ENCODE results near the gene CTSL.

The CTSL gene

GRCh38 chr9:87717456-87717855 is 8.5 kb upstream of the CTSL start:
- DNase-seq (ENCODE audit: extremely low spot score) = no peak
- POLR2A ChIA-PET = no interaction called here
- TF ChIP-seq, protein P1, sequence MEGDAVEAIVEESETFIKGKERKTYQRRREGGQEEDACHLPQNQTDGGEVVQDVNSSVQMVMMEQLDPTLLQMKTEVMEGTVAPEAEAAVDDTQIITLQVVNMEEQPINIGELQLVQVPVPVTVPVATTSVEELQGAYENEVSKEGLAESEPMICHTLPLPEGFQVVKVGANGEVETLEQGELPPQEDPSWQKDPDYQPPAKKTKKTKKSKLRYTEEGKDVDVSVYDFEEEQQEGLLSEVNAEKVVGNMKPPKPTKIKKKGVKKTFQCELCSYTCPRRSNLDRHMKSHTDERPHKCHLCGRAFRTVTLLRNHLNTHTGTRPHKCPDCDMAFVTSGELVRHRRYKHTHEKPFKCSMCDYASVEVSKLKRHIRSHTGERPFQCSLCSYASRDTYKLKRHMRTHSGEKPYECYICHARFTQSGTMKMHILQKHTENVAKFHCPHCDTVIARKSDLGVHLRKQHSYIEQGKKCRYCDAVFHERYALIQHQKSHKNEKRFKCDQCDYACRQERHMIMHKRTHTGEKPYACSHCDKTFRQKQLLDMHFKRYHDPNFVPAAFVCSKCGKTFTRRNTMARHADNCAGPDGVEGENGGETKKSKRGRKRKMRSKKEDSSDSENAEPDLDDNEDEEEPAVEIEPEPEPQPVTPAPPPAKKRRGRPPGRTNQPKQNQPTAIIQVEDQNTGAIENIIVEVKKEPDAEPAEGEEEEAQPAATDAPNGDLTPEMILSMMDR (IDR thresholded peaks at IDR 0.05; ENCODE audit: control extremely low read depth, extremely low read depth, low read depth, missing control alignments) = no peak
- CTCF ChIA-PET = no interaction called here

DNA sequence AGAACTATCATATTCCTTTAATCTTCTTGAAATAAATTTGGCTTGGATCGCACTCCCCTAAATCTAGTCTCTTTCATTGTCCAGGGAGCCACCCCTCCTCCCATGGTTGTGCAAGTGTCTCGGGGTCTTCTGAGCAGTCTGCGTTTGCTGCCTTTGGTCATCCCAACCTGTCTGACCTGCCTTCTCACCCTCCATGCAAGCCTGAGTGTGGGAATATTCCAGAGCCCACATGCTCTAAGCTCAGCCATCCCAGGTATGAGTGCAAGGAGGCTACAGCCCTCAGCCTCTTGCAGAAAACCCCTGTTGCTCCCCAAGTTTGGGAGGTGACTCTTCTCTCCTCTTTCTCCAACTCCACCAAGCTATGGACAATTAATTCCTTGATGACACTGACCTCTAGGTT is 7.7 kb upstream of the CTSL start:
- TF ChIP-seq, protein P1 (IDR thresholded peaks at IDR 0.05; ENCODE audit: control extremely low read depth, extremely low read depth, low read depth, missing control alignments) = no peak
- ChIA-PET CTCF (no interaction called here), POLR2A (no interaction called here)
- DNase-seq (ENCODE audit: extremely low spot score) = no peak

DNA sequence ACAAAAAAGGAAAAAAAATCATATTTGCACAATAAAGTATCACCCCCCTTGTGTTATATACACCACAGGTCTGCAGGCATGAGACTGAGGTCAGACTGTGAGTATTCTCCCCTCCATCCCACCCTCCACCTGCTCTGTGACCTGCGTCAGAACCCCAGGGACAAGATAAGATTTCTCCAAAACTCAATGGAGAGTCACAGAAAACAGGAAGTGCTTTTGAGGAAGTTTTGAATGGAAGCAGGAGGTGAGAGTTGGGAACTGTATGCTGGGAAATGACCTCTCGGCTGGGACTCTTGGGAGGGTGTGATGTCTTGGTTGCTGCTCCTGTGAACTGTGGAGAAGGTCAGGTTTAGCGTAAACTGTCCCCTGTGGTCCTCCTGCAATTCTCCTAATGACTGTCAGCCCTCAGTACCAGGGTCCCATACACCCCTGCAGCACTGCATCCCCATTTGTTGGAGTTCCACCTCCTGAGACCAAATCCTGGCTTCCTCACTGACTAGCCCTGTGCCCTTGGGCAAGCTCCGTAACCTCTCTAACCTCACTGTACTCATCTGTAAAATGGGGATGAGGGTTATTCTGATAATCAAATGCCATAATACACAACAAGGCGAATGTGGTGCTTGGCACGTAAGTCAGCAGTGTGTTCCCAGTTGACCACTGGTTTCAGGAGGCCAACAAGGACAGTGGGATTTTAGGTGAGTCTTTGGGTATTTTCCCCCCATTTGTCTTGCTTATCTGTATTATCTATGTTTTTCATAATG is 6.9 kb upstream of the CTSL start:
- ChIA-PET POLR2A (no interaction called here), CTCF (no interaction called here)
- TF ChIP-seq, protein P1 (IDR thresholded peaks at IDR 0.05; ENCODE audit: control extremely low read depth, extremely low read depth, low read depth, missing control alignments) = no peak
- DNase-seq (ENCODE audit: extremely low spot score) = no peak

DNA sequence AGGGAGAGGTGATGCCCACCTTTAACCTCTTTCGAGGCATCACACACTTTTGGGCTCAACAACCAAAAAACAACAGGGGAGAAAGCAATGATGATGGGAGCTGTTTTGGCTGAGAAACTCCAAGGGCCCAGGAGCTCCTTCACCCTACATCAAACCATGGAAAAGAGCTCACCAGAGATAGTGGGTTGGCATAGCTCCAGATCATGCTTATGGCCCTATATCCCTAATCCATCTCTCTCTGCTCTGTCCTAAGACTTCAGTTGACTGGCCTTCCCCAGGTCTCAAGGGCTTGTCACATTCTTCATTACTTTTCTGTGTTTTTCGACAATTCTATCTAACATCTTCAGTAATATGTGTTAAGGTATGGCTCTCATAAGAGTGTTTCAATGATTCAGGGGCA is 5.7 kb upstream of the CTSL start:
- TF ChIP-seq, protein P1 (IDR thresholded peaks at IDR 0.05; ENCODE audit: control extremely low read depth, extremely low read depth, low read depth, missing control alignments) = no peak
- DNase-seq (ENCODE audit: extremely low spot score) = no peak
- CTCF ChIA-PET = no interaction called here
- POLR2A ChIA-PET = no interaction called here

- DNase-seq (ENCODE audit: extremely low spot score) = no peak
- ChIA-PET POLR2A (no interaction called here), CTCF (no interaction called here)
- TF ChIP-seq, protein P1 (IDR thresholded peaks at IDR 0.05; ENCODE audit: control extremely low read depth, extremely low read depth, low read depth, missing control alignments) = no peak
Observed at GRCh38 chr9:87722393-87723088, 3.4 kb upstream of the CTSL start.

DNA sequence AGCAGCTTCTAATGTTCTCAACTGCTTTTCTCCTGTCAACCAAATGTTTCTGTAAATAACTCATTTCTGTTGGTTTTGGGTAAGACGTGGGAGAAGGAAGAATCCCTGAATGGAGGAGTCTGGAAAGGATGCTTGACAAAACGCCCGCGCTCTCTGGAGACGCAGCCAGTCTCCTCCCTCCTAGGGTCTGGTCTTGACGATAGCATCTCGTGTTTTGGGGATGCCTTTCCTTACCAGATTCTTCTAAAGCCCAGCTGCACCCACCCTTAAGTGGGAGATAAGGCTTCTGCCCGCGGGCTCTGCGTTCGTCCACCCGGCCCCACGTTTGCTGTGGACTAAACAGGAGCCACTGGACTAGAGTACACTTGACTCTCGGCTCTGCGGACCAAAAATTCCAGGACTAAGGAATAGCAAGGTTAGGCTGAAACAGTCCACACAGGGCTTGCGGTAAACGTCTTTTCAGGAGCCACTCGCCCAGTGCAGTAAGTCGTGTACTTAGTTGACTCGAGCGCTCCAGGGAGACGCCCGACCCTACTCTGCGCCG is 491 bp upstream of the CTSL start:
- POLR2A ChIA-PET = no interaction called here
- TF ChIP-seq, protein P1 (IDR thresholded peaks at IDR 0.05; ENCODE audit: control extremely low read depth, extremely low read depth, low read depth, missing control alignments) = no peak
- CTCF ChIA-PET = interaction anchor here (1.4 kb wide), 1 partner anchor 9 kb away, joined by 3 read pairs; no protein-coding TSS in a partner anchor
- no peak for DNase-seq (ENCODE audit: extremely low spot score)

Measured in GM10248 (cell line).